HEK293 (cell line): ENCODE measurements around the gene TEDDM1.

ENCODE experiments used
- BCL11B ChIP-seq: fragments of 450-650 bp; formaldehyde crosslinking; IDR thresholded peaks from 2 replicates; pipeline ENCODE4 v1.5.1; 2016; ENCODE audit warnings: low read depth, missing biosample characterization, missing genetic modification characterization
- KLF9 ChIP-seq: fragments of 450-650 bp; formaldehyde crosslinking; IDR thresholded peaks from 2 replicates; pipeline ENCODE4 v1.5.1; 2016; ENCODE audit warnings: missing biosample characterization, missing genetic modification characterization, low read depth
- SCRT1 ChIP-seq: fragments of 450-650 bp; formaldehyde crosslinking; IDR thresholded peaks from 2 replicates; pipeline ENCODE4 v1.5.1; 2016; ENCODE audit warnings: missing biosample characterization, missing genetic modification characterization, borderline replicate concordance
- ZBTB1 ChIP-seq: fragments of 450-650 bp; formaldehyde crosslinking; IDR thresholded peaks from 2 replicates; pipeline ENCODE4 v1.5.1; 2016; ENCODE audit warnings: missing biosample characterization, missing genetic modification characterization
- ZBTB20 ChIP-seq: fragments of 450-650 bp; formaldehyde crosslinking; IDR thresholded peaks from 2 replicates; pipeline ENCODE4 v1.5.1; 2016; ENCODE audit warnings: missing biosample characterization, missing genetic modification characterization
- ZEB2 ChIP-seq: fragments of 450-650 bp; formaldehyde crosslinking; IDR thresholded peaks from 2 replicates; pipeline ENCODE4 v1.5.1; 2016; ENCODE audit warnings: missing biosample characterization, missing genetic modification characterization
- ZIC2 ChIP-seq: fragments of 450-650 bp; formaldehyde crosslinking; IDR thresholded peaks from 2 replicates; pipeline ENCODE4 v1.5.1; 2016; ENCODE audit warnings: missing biosample characterization, missing genetic modification characterization
- ZNF10 ChIP-seq: fragments of 450-650 bp; formaldehyde crosslinking; IDR thresholded peaks from 2 replicates; pipeline ENCODE4 v1.5.1; 2017; ENCODE audit warnings: missing biosample characterization, missing genetic modification characterization
- ZNF133 ChIP-seq: fragments of 450-650 bp; formaldehyde crosslinking; IDR thresholded peaks from 2 replicates; pipeline ENCODE4 v1.5.1; 2016; ENCODE audit warnings: missing biosample characterization, missing genetic modification characterization
- ZNF138 ChIP-seq: fragments of 450-650 bp; formaldehyde crosslinking; IDR thresholded peaks from 2 replicates; pipeline ENCODE4 v1.5.1; 2016; ENCODE audit warnings: missing biosample characterization, missing genetic modification characterization, borderline replicate concordance
- ZNF169 ChIP-seq: fragments of 450-650 bp; formaldehyde crosslinking; IDR thresholded peaks from 2 replicates; pipeline ENCODE4 v1.5.1; 2016; ENCODE audit warnings: missing biosample characterization, missing genetic modification characterization
- ZNF2 ChIP-seq: fragments of 450-650 bp; formaldehyde crosslinking; IDR thresholded peaks from 2 replicates; pipeline ENCODE4 v1.5.1; 2016; ENCODE audit warnings: missing biosample characterization, missing genetic modification characterization
- ZNF202 ChIP-seq: fragments of 450-650 bp; formaldehyde crosslinking; IDR thresholded peaks from 2 replicates; pipeline ENCODE4 v1.5.1; 2016; ENCODE audit warnings: missing biosample characterization, missing genetic modification characterization, borderline replicate concordance
- ZNF366 ChIP-seq: fragments of 450-650 bp; formaldehyde crosslinking; conservative IDR thresholded peaks from 2 replicates; pipeline ENCODE4 v1.5.1; 2016; ENCODE audit warnings: missing biosample characterization, missing genetic modification characterization
- ZNF558 ChIP-seq: fragments of 450-650 bp; formaldehyde crosslinking; IDR thresholded peaks from 2 replicates; pipeline ENCODE4 v1.5.1; 2016; ENCODE audit warnings: missing biosample characterization, missing genetic modification characterization
- ZNF571 ChIP-seq: fragments of 450-650 bp; formaldehyde crosslinking; IDR thresholded peaks from 2 replicates; pipeline ENCODE4 v1.5.0; 2017; ENCODE audit warnings: missing biosample characterization, missing genetic modification characterization
- ZNF585B ChIP-seq: fragments of 450-650 bp; formaldehyde crosslinking; IDR thresholded peaks from 2 replicates; pipeline ENCODE4 v1.5.1; 2016; ENCODE audit warnings: missing biosample characterization, missing genetic modification characterization
- ZNF596 ChIP-seq: fragments of 450-650 bp; IDR thresholded peaks from 2 replicates; pipeline ENCODE4 v1.5.0; 2018; ENCODE audit warnings: missing biosample characterization, mild to moderate bottlenecking, missing genetic modification characterization, moderate library complexity
- ZNF624 ChIP-seq: fragments of 450-650 bp; formaldehyde crosslinking; IDR thresholded peaks from 2 replicates; pipeline ENCODE4 v1.5.1; 2017; ENCODE audit warnings: missing biosample characterization, missing genetic modification characterization
- ZNF701 ChIP-seq: fragments of 450-650 bp; formaldehyde crosslinking; IDR thresholded peaks from 2 replicates; pipeline ENCODE4 v1.5.1; 2016; ENCODE audit warnings: missing biosample characterization, missing genetic modification characterization
- ZSCAN23 ChIP-seq: fragments of 450-650 bp; formaldehyde crosslinking; IDR thresholded peaks from 2 replicates; pipeline ENCODE4 v1.5.1; 2016; ENCODE audit warnings: missing biosample characterization, missing genetic modification characterization
- TF ChIP-seq, protein P1 (sequence below): fragments of 450-650 bp; formaldehyde crosslinking; IDR thresholded peaks from 2 replicates; pipeline ENCODE4 v1.5.1; 2017; ENCODE audit warnings: missing biosample characterization, missing genetic modification characterization
- TF ChIP-seq, protein P2 (sequence below): fragments of 450-650 bp; formaldehyde crosslinking; IDR thresholded peaks from 2 replicates; pipeline ENCODE4 v1.5.0; 2017; ENCODE audit warnings: missing biosample characterization, missing genetic modification characterization, borderline replicate concordance
- TF ChIP-seq, protein P3 (sequence below): fragments of 450-650 bp; formaldehyde crosslinking; IDR thresholded peaks from 2 replicates; pipeline ENCODE4 v1.5.1; 2016; ENCODE audit warnings: missing biosample characterization, missing genetic modification characterization
- TF ChIP-seq, protein P4 (sequence below): fragments of 450-650 bp; formaldehyde crosslinking; IDR thresholded peaks from 2 replicates; pipeline ENCODE4 v1.5.1; 2016; ENCODE audit warnings: missing biosample characterization, missing genetic modification characterization
- TF ChIP-seq, protein P5 (sequence below): fragments of 450-650 bp; formaldehyde crosslinking; IDR thresholded peaks from 2 replicates; pipeline ENCODE4 v1.5.1; 2016; ENCODE audit warnings: missing biosample characterization, missing genetic modification characterization

TEDDM1 gene

DNA sequence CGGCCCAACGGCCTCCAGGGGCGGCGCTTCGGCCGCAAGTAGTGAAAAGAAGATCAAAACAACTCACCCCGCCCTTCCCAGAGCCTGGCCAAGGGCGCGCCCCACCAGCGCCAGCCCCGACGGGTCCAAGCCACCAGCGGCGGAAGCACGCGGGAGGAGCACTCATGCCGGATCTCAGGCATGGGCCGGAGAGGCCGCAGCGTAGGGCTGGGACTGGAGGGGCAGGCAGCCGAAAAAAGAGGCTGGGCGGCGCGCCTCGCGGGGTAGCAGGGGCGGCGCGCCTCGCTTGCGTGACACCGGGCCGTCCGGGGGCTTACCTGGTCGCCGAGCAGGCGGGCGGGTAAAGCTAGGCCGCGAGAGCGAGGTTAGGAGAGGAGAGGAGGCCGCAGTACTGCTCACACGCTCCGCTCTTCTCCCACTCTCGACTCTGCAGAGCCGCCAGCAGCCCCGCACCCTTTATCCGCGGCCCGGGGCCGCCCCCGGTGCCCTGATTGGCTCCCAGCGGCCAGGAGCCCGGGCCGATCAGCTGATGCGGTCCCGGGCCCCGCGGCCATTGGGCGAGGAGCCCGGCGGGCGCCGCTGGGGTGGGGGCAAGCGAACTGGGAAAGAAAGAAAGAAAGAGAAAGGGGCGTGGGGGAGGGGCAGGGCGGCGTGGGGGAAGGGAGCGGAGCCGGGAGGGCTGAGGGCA is 9.0 kb downstream of the TEDDM1 start, which contains the start of gene GLUL (continued):
- TF ChIP-seq KLF9 (tag by site-specific recombination) (peak; percentile 67; the same call in 1 of the 2 replicates), ZNF133 (no peak), ZNF596 (tag by site-specific recombination) (peak; percentile 67; the same call in 1 of the 2 replicates), ZNF169 (tag by site-specific recombination) (no peak), ZIC2 (tag by site-specific recombination) (no peak; the same call in none of the 2 replicates), ZBTB1 (no peak), ZNF571 (tag by site-specific recombination) (no peak), ZNF701 (tag by site-specific recombination) (peak; percentile 68; the same call in 1 of the 2 replicates), ZNF585B (tag by site-specific recombination) (no peak), ZNF10 (tag by site-specific recombination) (no peak), ZNF2 (tag by site-specific recombination) (peak; percentile 76; the same call in 1 of the 2 replicates), ZNF202 (tag by site-specific recombination) (no peak), ZNF624 (tag by site-specific recombination) (peak; percentile 90; the same call in 1 of the 2 replicates), ZSCAN23 (tag by site-specific recombination) (0 out of 2 replicates have a peak, but pooled peaks have one; percentile 47), ZEB2 (tag by site-specific recombination) (0 out of 2 replicates have a peak, but pooled peaks have one; percentile 25), SCRT1 (tag by site-specific recombination) (no peak), BCL11B (tag by site-specific recombination) (no peak), ZBTB20 (peak; percentile 81; the same call in 1 of the 2 replicates), ZNF138 (tag by site-specific recombination) (no peak), ZNF558 (tag by site-specific recombination) (no peak), ZNF366 (tag by site-specific recombination) (peak; percentile 72; the same call in 1 of the 2 replicates)
- TF ChIP-seq, protein P1, sequence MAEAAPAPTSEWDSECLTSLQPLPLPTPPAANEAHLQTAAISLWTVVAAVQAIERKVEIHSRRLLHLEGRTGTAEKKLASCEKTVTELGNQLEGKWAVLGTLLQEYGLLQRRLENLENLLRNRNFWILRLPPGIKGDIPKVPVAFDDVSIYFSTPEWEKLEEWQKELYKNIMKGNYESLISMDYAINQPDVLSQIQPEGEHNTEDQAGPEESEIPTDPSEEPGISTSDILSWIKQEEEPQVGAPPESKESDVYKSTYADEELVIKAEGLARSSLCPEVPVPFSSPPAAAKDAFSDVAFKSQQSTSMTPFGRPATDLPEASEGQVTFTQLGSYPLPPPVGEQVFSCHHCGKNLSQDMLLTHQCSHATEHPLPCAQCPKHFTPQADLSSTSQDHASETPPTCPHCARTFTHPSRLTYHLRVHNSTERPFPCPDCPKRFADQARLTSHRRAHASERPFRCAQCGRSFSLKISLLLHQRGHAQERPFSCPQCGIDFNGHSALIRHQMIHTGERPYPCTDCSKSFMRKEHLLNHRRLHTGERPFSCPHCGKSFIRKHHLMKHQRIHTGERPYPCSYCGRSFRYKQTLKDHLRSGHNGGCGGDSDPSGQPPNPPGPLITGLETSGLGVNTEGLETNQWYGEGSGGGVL (tag by site-specific recombination), result no peak
- TF ChIP-seq, protein P2, sequence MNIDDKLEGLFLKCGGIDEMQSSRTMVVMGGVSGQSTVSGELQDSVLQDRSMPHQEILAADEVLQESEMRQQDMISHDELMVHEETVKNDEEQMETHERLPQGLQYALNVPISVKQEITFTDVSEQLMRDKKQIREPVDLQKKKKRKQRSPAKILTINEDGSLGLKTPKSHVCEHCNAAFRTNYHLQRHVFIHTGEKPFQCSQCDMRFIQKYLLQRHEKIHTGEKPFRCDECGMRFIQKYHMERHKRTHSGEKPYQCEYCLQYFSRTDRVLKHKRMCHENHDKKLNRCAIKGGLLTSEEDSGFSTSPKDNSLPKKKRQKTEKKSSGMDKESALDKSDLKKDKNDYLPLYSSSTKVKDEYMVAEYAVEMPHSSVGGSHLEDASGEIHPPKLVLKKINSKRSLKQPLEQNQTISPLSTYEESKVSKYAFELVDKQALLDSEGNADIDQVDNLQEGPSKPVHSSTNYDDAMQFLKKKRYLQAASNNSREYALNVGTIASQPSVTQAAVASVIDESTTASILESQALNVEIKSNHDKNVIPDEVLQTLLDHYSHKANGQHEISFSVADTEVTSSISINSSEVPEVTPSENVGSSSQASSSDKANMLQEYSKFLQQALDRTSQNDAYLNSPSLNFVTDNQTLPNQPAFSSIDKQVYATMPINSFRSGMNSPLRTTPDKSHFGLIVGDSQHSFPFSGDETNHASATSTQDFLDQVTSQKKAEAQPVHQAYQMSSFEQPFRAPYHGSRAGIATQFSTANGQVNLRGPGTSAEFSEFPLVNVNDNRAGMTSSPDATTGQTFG (tag by site-specific recombination), result 0 out of 2 replicates have a peak, but pooled peaks have one; percentile 53
- TF ChIP-seq, protein P3, sequence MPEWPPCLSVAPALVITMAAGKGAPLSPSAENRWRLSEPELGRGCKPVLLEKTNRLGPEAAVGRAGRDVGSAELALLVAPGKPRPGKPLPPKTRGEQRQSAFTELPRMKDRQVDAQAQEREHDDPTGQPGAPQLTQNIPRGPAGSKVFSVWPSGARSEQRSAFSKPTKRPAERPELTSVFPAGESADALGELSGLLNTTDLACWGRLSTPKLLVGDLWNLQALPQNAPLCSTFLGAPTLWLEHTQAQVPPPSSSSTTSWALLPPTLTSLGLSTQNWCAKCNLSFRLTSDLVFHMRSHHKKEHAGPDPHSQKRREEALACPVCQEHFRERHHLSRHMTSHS (tag by site-specific recombination), result no peak
- TF ChIP-seq, protein P4, sequence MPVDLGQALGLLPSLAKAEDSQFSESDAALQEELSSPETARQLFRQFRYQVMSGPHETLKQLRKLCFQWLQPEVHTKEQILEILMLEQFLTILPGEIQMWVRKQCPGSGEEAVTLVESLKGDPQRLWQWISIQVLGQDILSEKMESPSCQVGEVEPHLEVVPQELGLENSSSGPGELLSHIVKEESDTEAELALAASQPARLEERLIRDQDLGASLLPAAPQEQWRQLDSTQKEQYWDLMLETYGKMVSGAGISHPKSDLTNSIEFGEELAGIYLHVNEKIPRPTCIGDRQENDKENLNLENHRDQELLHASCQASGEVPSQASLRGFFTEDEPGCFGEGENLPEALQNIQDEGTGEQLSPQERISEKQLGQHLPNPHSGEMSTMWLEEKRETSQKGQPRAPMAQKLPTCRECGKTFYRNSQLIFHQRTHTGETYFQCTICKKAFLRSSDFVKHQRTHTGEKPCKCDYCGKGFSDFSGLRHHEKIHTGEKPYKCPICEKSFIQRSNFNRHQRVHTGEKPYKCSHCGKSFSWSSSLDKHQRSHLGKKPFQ (tag by site-specific recombination), result peak; percentile 30; the same call in 1 of the 2 replicates
- TF ChIP-seq, protein P5, sequence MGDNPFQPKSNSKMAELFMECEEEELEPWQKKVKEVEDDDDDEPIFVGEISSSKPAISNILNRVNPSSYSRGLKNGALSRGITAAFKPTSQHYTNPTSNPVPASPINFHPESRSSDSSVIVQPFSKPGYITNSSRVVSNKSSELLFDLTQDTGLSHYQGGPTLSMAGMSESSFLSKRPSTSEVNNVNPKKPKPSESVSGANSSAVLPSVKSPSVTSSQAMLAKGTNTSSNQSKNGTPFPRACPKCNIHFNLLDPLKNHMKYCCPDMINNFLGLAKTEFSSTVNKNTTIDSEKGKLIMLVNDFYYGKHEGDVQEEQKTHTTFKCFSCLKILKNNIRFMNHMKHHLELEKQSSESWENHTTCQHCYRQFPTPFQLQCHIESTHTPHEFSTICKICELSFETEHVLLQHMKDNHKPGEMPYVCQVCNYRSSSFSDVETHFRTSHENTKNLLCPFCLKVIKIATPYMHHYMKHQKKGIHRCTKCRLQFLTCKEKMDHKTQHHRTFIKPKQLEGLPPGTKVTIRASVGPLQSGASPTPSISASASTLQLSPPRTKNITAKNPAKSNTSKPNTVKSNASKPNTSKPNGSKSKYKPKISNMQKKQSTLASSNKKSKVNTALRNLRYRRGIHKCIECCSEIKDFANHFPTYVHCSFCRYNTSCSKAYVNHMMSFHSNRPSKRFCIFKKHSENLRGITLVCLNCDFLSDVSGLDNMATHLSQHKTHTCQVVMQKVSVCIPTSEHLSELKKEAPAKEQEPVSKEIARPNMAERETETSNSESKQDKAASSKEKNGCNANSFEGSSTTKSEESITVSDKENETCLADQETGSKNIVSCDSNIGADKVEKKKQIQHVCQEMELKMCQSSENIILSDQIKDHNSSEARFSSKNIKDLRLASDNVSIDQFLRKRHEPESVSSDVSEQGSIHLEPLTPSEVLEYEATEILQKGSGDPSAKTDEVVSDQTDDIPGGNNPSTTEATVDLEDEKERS (tag by site-specific recombination), result no peak
